GM18951 (cell line): ENCODE measurements around the gene CORO2A.
A peak's percentile ranks its signal among the peaks of the same experiment; 100 is the strongest.
"Not testable (repeated sequence)": the region's sequence is repeated elsewhere in the genome, so short reads cannot be mapped to it uniquely, and the experiment has no call there.

Source experiments
- POLR2A ChIP-seq: IDR thresholded peaks from 4 replicates; pipeline ENCODE4 v1.6.1; 2011; ENCODE audit warnings: mild to moderate bottlenecking; ENCODE audit not compliant: insufficient read length, insufficient read depth; ENCODE audit errors: extremely low read depth
- in situ Hi-C: fragments of 300-500 bp; cut with MboI; formaldehyde crosslinking; loops from one replicate; pipeline ENCODE4 v1.12.0; 2022; ENCODE audit warnings: low sequenced_read_pairs, mixed read lengths, inconsistent platforms; ENCODE audit not compliant: unreplicated experiment

Gene CORO2A

GRCh38 chr9:98178874-98179850, 13.3 kb downstream of the CORO2A start:
- in situ Hi-C loops: no loop called here

GRCh38 chr9:98176391-98177259, 15.8 kb downstream of the CORO2A start:
- no peak for TF ChIP-seq POLR2A
- in situ Hi-C loops: no loop called here

More at GRCh38 chr9:98178874-98179850, 13.3 kb downstream of the CORO2A start:
- no peak for TF ChIP-seq POLR2A

GRCh38 chr9:98175762-98176161, 16.7 kb downstream of the CORO2A start:
- TF ChIP-seq POLR2A: no peak
- in situ Hi-C loops: no loop called here

GRCh38 chr9:98175028-98175569, 17.3 kb downstream of the CORO2A start:
- in situ Hi-C loops: no loop called here
- no peak for TF ChIP-seq POLR2A

GRCh38 chr9:98174502-98174918, 17.9 kb downstream of the CORO2A start:
- in situ Hi-C loops: not testable (repeated sequence)

- in situ Hi-C loops: no loop called here
- TF ChIP-seq POLR2A: no peak
Observed at GRCh38 chr9:98173181-98173580, 19.3 kb downstream of the CORO2A start.

- no peak for TF ChIP-seq POLR2A
- in situ Hi-C loops: no loop called here
Observed at GRCh38 chr9:98172604-98173003, 19.8 kb downstream of the CORO2A start.

- TF ChIP-seq POLR2A: no peak
- in situ Hi-C loops: no loop called here
Observed at GRCh38 chr9:98171176-98171925, 21.1 kb downstream of the CORO2A start.

GRCh38 chr9:98168941-98169488, 23.4 kb downstream of the CORO2A start:
- in situ Hi-C loops: no loop called here
- TF ChIP-seq POLR2A: peak; percentile 21

- no peak for TF ChIP-seq POLR2A
- in situ Hi-C loops: no loop called here
Observed at GRCh38 chr9:98168153-98168780, 24.2 kb downstream of the CORO2A start.

GRCh38 chr9:98164912-98165311, 27.5 kb downstream of the CORO2A start:
- in situ Hi-C loops: no loop called here
- no peak for TF ChIP-seq POLR2A

GRCh38 chr9:98162613-98163012, 29.8 kb downstream of the CORO2A start:
- no peak for TF ChIP-seq POLR2A

GRCh38 chr9:98161851-98162250, 30.6 kb downstream of the CORO2A start:
- TF ChIP-seq POLR2A: no peak
- in situ Hi-C loops: no loop called here

More at GRCh38 chr9:98162613-98163012, 29.8 kb downstream of the CORO2A start:
- in situ Hi-C loops: no loop called here
